Left ventricle myocardium inferior (tissue), 1 donor: ENCODE measurements around the gene ZNF385B. TPM values are rescaled to one million over a fixed set of nuclear protein-coding genes. Genes with fewer than 3 reads are reported as not detected.

Experiments
- DNase-seq: peaks from one replicate; pipeline ENCODE4 v3.0.0-alpha.2; 2020
- H3K27ac ChIP-seq: fragments of 200-600 bp; replicated peaks from 2 replicates; pipeline ENCODE4 v1.8.0; 2021
- H3K27me3 ChIP-seq: fragments of 200-600 bp; 2 replicates; pipeline ENCODE4 v1.8.0; 2021; ENCODE audit warnings: low read depth
- H3K36me3 ChIP-seq: fragments of 200-600 bp; 2 replicates; pipeline ENCODE4 v1.8.0; 2021
- H3K4me1 ChIP-seq: fragments of 200-600 bp; 2 replicates; pipeline ENCODE4 v1.8.0; 2021
- H3K4me3 ChIP-seq: fragments of 200-600 bp; 2 replicates; pipeline ENCODE4 v1.8.0; 2021; ENCODE audit warnings: mild to moderate bottlenecking, moderate library complexity
- H3K9me3 ChIP-seq: fragments of 200-600 bp; replicated peaks from 2 replicates; pipeline ENCODE4 v1.8.0; 2021
- CTCF ChIP-seq: fragments of 200-600 bp; IDR thresholded peaks from 2 replicates; pipeline ENCODE4 v1.8.0; 2021; ENCODE audit warnings: antibody characterized with exemption, mild to moderate bottlenecking, borderline replicate concordance
- intact Hi-C: fragments of 100-400 bp; cut with micrococcal nuclease; formaldehyde crosslinking; loops from one replicate; pipeline ENCODE4 v1.11.0; 2022
- total RNA-seq: library from RNA; stranded (reverse); fragmentation: NEBNext Ultra II Directional; extraction: Animal tissue kit (Norgen Biotek cat#: 25700); gene quantifications from one replicate; pipeline ENCODE4 v1.2.1, GENCODE V29; 2021
- donor health status: DM: no; HTN: yes; CAD: no; lungs with severe emphysema.

The ZNF385B gene
- total RNA-seq, 1 donor from 2014 or later = 0.14 TPM

GRCh38 chr2:179724403-179724802, 137.0 kb downstream of the ZNF385B start:
- Histone ChIP-seq H3K4me1 (no peaks in the 10 kb centered on the region), H3K9me3 (no peaks in the 10 kb centered on the region), H3K4me3 (no peak overlapping the region), H3K36me3 (no peaks in the 10 kb centered on the region), H3K27me3 (peaks cover 2% of the 10 kb centered on the region), H3K27ac (no peak overlapping the region)
- intact Hi-C loops = no loop called here
- DNase-seq = no peak
- TF ChIP-seq CTCF = no peak

DNA sequence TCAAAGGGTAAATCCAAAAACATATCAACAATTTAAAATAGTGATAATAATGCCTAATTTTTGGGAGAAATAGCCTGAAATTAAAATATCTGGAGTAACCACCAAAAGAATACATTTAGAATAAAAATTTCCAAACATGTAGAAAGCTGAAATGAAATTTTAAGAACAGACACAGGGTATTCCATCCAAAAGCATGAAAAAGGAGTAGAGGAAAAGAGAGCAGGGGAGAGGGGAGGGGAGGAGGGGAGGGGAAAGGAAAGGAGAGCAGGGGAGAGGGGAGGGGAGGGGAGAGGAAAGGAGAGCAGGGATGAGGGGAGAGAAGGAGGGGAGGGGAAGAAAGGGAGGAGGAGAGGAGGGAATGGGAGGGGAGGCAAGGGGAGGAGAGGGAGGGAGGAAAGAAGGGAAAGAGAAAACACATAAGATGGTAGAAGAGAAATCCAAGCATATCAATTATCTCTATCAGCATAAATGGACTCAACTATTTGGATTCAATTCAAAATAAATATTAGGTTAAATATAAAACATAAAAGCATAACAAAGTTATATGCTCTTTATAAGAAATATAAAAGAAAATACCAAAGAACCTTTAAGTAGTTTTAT, 141.1 kb downstream of the ZNF385B start:
- H3K4me3 ChIP-seq = no peak overlapping the region
- intact Hi-C loops = no loop called here
- H3K36me3 ChIP-seq = no peaks in the 10 kb centered on the region
- H3K9me3 ChIP-seq = no peaks in the 10 kb centered on the region
- H3K27me3 ChIP-seq = peaks cover 4% of the 10 kb centered on the region
- TF ChIP-seq CTCF = no peak
- no peak overlapping the region for H3K27ac ChIP-seq
- no peaks in the 10 kb centered on the region for H3K4me1 ChIP-seq
- no peak for DNase-seq

GRCh38 chr2:179715871-179716270, 145.5 kb downstream of the ZNF385B start:
- intact Hi-C loops = no loop called here
- TF ChIP-seq CTCF = no peak
- no peaks in the 10 kb centered on the region for H3K4me1 ChIP-seq
- H3K27me3 ChIP-seq = peaks cover 4% of the 10 kb centered on the region
- no peaks in the 10 kb centered on the region for H3K9me3 ChIP-seq
- no peak overlapping the region for H3K27ac ChIP-seq
- no peak overlapping the region for H3K4me3 ChIP-seq
- H3K36me3 ChIP-seq = no peaks in the 10 kb centered on the region
- DNase-seq = no peak

DNA sequence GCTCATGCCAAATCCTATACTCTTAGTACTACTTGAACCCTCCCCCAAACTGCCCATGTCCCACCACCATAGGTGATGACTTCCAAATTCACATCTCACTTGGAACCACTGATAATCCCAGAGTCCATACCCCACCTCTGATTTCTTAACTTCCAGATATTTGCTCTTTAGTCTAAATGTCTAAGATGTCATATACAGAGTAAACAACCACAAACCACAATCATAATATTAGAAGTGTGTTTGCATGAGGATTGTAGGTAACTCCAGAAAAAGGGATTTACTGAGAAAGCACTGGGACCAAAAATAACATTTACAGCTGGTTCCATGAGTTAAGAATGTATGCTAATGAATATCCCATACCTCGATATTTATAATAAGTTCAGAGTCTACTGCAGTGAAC, 146.2 kb downstream of the ZNF385B start:
- Histone ChIP-seq H3K9me3 (no peaks in the 10 kb centered on the region), H3K27ac (no peak overlapping the region), H3K36me3 (no peaks in the 10 kb centered on the region), H3K4me1 (no peaks in the 10 kb centered on the region), H3K27me3 (peaks cover 4% of the 10 kb centered on the region), H3K4me3 (no peak overlapping the region)
- intact Hi-C loops = no loop called here
- TF ChIP-seq CTCF = no peak
- no peak for DNase-seq

DNA sequence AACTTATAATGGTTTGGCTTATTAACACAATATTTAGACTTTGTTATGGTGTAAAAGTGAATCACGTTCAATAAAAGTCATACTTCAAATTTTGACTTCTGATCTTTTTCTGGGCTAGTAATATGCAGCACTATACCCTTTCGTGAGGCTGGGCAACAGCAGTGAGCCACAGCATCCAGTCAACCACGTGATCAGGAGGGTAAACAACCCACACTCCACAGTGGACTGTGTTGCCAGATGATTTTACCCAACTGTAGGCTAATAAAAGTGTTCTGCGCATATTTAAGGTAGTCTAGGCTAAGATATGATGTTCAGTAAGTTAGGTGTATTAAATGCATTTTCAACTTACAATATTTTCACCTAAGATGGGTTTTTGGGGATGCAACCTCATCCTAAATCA, 148.6 kb downstream of the ZNF385B start:
- no peak for DNase-seq
- Histone ChIP-seq H3K27ac (no peak overlapping the region), H3K9me3 (no peaks in the 10 kb centered on the region), H3K27me3 (no peaks in the 10 kb centered on the region), H3K4me1 (no peaks in the 10 kb centered on the region), H3K36me3 (no peaks in the 10 kb centered on the region), H3K4me3 (no peak overlapping the region)
- TF ChIP-seq CTCF = no peak
- intact Hi-C loops = no loop called here
